PC-3 (cell line): ENCODE measurements around the gene DGKZ. TPM values are rescaled to one million over a fixed set of nuclear protein-coding genes. Genes with fewer than 3 reads are reported as not detected.

Experiments
- ATAC-seq: fragments of 200-7000 bp; cut with Tn5 transposase; 2 replicates; pipeline ENCODE4 v1.9.1; 2020; ENCODE audit warnings: mild to moderate bottlenecking, moderate library complexity
- BruUV-seq: library from RNA; stranded (reverse); fragments of 400-500 nt; replicated peaks from 2 replicates; lab custom pipeline; 2021; lab: Mats Ljungman, UMichigan
- CTCF ChIA-PET: fragments of 300-600 bp; sonication (Branson Sonifier 250); formaldehyde crosslinking; loops from one replicate; lab custom pipeline; 2022; ENCODE audit warnings: antibody characterized with exemption; lab: Charles Lee
- POLR2A ChIA-PET: fragments of 300-600 bp; sonication (Branson Sonifier 250); formaldehyde crosslinking; loops from one replicate; lab custom pipeline; 2022; ENCODE audit warnings: antibody characterized with exemption; ENCODE audit not compliant: unreplicated experiment; lab: Charles Lee
- DNase-seq: peaks from one replicate; pipeline ENCODE4 v3.0.0-alpha.2; 2015
- H2AFZ ChIP-seq: fragments of 300-600 bp; sonication (generic); 2 replicates; pipeline ENCODE4 v1.6.0; 2016; ENCODE audit warnings: antibody characterized with exemption, low read length
- H3F3A ChIP-seq: fragments of 300-600 bp; sonication (generic); one replicate; pipeline ENCODE4 v1.6.0; 2017; ENCODE audit warnings: antibody characterized with exemption, low read length, control low read depth, mild to moderate bottlenecking; ENCODE audit not compliant: unreplicated experiment
- H3K27ac ChIP-seq: fragments of 300-600 bp; sonication (generic); 2 replicates; pipeline ENCODE4 v1.5.1; 2016; ENCODE audit warnings: mild to moderate bottlenecking, low read length
- H3K27me3 ChIP-seq: fragments of 300-600 bp; sonication (generic); 2 replicates; pipeline ENCODE4 v1.6.1; 2016; ENCODE audit warnings: low read length, mixed read lengths
- H3K36me3 ChIP-seq: fragments of 300-600 bp; sonication (generic); 2 replicates; pipeline ENCODE4 v1.6.1; 2016; ENCODE audit warnings: low read depth, mixed run types, low read length, mixed read lengths
- H3K4me1 ChIP-seq: fragments of 300-600 bp; sonication (generic); 2 replicates; pipeline ENCODE4 v1.5.1; 2016; ENCODE audit warnings: low read length; ENCODE audit not compliant: insufficient read depth
- H3K4me2 ChIP-seq: fragments of 300-600 bp; sonication (generic); 2 replicates; pipeline ENCODE4 v1.6.0; 2016; ENCODE audit warnings: low read length
- H3K4me3 ChIP-seq: fragments of 300-600 bp; sonication (generic); 2 replicates; pipeline ENCODE4 v1.5.1; 2016; ENCODE audit warnings: mild to moderate bottlenecking, low read length, mixed read lengths
- H3K79me2 ChIP-seq: fragments of 300-600 bp; sonication (generic); 2 replicates; pipeline ENCODE4 v1.6.1; 2017; ENCODE audit warnings: low read length, mixed read lengths
- H3K9ac ChIP-seq: fragments of 300-600 bp; sonication (generic); 2 replicates; pipeline ENCODE4 v1.6.0; 2016; ENCODE audit warnings: mild to moderate bottlenecking, low read length
- H3K9me2 ChIP-seq: fragments of 300-600 bp; sonication (generic); replicated peaks from 2 replicates; pipeline ENCODE4 v1.6.1; 2016; ENCODE audit warnings: mixed run types, low read length, mixed read lengths
- H3K9me3 ChIP-seq: fragments of 300-600 bp; sonication (generic); 2 replicates; pipeline ENCODE4 v1.6.1; 2016; ENCODE audit warnings: low read length, mixed read lengths
- H4K20me1 ChIP-seq: fragments of 300-600 bp; sonication (generic); 2 replicates; pipeline ENCODE4 v1.6.1; 2016; ENCODE audit warnings: low read length, mixed read lengths
- CTCF ChIP-seq: fragments of 300-600 bp; sonication (generic); conservative IDR thresholded peaks from 2 replicates; pipeline ENCODE4 v1.5.1; 2017; ENCODE audit warnings: antibody characterized with exemption, low read depth, mild to moderate bottlenecking, low read length
- EZH2 ChIP-seq: fragments of 300-600 bp; sonication (generic); IDR thresholded peaks from one replicate; pipeline ENCODE4 v1.6.1; 2017; ENCODE audit warnings: antibody characterized with exemption, mild to moderate bottlenecking, low read length; ENCODE audit not compliant: unreplicated experiment
- EZH2phosphoT487 ChIP-seq: fragments of 300-600 bp; sonication (generic); IDR thresholded peaks from 2 replicates; pipeline ENCODE4 v1.6.1; 2018; ENCODE audit warnings: mild to moderate bottlenecking, antibody characterized with exemption, low read length, borderline replicate concordance
- intact Hi-C: fragments of 100-400 bp; cut with micrococcal nuclease; formaldehyde crosslinking; loops from 2 replicates; pipeline ENCODE4 v1.9.0; 2023
- microRNA-seq: library from miRNA; unstranded; fragments of <30 nt; microRNA quantifications from one replicate; pipeline ENCODE4 v1.1.0, GENCODE V29; 2020; ENCODE audit not compliant: unreplicated experiment
- total RNA-seq: library from RNA; depleted of rRNA; stranded (reverse); fragments of >200 nt; gene quantifications from 2 replicates; pipeline ENCODE4 v1.2.3, GENCODE V29; 2014; rRNA removed

Gene DGKZ
- total RNA-seq, 1 experiment from 2014 or later, result 70.2 TPM

- Histone ChIP-seq H3K4me3 (no peak overlapping the region), H3K79me2 (no peaks in the 10 kb centered on the region), H2AFZ (no peak overlapping the region), H3K9me3 (no peaks in the 10 kb centered on the region), H4K20me1 (no peaks in the 10 kb centered on the region), H3K9ac (no peak overlapping the region), H3K4me1 (no peaks in the 10 kb centered on the region), H3K9me2 (no peaks in the 10 kb centered on the region), H3K36me3 (no peaks in the 10 kb centered on the region), H3F3A (no peaks in the 10 kb centered on the region), H3K27ac (no peak overlapping the region), H3K27me3 (no peaks in the 10 kb centered on the region), H3K4me2 (no peak overlapping the region)
- ChIA-PET CTCF (no interaction called here), POLR2A (no interaction called here)
- no peak for DNase-seq
- no TSS peak for BruUV-seq
- intact Hi-C loops, result no loop called here
- TF ChIP-seq EZH2, result no peak
- no peak for TF ChIP-seq CTCF
- TF ChIP-seq EZH2phosphoT487, result no peak
- no peak for ATAC-seq
Observed at GRCh38 chr11:46427364-46427763, 80.1 kb downstream of the DGKZ start.

DNA sequence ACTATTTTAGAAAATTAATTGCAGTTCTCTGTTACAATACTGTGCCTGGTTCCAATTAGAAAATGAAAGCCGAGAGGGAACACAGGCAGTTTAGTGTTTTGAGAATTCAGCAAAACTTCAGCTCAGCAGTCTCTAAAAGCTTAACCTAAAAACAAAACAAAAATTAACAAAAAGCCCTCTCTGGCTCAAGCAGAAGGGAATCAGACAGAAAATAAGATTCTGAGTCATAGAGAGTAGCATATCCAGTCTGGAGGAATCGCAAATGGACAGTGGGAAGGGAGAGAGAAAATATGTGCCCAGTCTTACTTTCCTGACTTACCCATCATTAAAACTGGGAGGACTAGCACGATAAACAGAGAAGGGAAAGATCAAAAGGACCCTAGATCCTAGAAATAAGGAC, 82.5 kb downstream of the DGKZ start:
- DNase-seq (no peak), ATAC-seq (no peak)
- Histone ChIP-seq H4K20me1 (no peaks in the 10 kb centered on the region), H3K4me3 (no peak overlapping the region), H3K36me3 (peaks cover 6% of the 10 kb centered on the region), H2AFZ (no peak overlapping the region), H3K9me2 (no peaks in the 10 kb centered on the region), H3K4me1 (no peaks in the 10 kb centered on the region), H3K27ac (no peak overlapping the region), H3K27me3 (no peaks in the 10 kb centered on the region), H3F3A (no peaks in the 10 kb centered on the region), H3K9ac (no peak overlapping the region), H3K4me2 (no peak overlapping the region), H3K79me2 (no peaks in the 10 kb centered on the region), H3K9me3 (no peaks in the 10 kb centered on the region)
- BruUV-seq, result no TSS peak
- intact Hi-C loops, result no loop called here
- ChIA-PET POLR2A (no interaction called here), CTCF (no interaction called here)
- TF ChIP-seq EZH2 (no peak), EZH2phosphoT487 (no peak), CTCF (no peak)

Small RNA genes within 50 kb of the gene (microRNA-seq; reads per million reads assigned to microRNA genes)
- gene MIR4688, result not detected

Other genes starting within 250 kb of the DGKZ start
- gene PHF21A, start 226.0 kb upstream of the DGKZ start, total RNA-seq, result 6.2 and 8.2 TPM in 2 replicates
- gene CREB3L1, start 69.8 kb upstream of the DGKZ start, total RNA-seq, result 1.1 and 1.4 TPM in 2 replicates
- 184 and 232 TPM in 2 replicates for gene MDK, start 34.2 kb downstream of the DGKZ start, total RNA-seq
- gene CHRM4, start 44.3 kb downstream of the DGKZ start, total RNA-seq, result not detected in 2 replicates
- gene AMBRA1, start 246.6 kb downstream of the DGKZ start, total RNA-seq, result 15.8 and 18.0 TPM in 2 replicates